GM19463 (cell line): ENCODE measurements around the gene PUS1.

ENCODE experiments used
- ATAC-seq: cut with Tn5 transposase; IDR thresholded peaks from one replicate; pipeline ENCODE4 v1.9.1; 2021; ENCODE audit warnings: mild to moderate bottlenecking, moderate library complexity; ENCODE audit not compliant: unreplicated experiment

PUS1 gene

DNA sequence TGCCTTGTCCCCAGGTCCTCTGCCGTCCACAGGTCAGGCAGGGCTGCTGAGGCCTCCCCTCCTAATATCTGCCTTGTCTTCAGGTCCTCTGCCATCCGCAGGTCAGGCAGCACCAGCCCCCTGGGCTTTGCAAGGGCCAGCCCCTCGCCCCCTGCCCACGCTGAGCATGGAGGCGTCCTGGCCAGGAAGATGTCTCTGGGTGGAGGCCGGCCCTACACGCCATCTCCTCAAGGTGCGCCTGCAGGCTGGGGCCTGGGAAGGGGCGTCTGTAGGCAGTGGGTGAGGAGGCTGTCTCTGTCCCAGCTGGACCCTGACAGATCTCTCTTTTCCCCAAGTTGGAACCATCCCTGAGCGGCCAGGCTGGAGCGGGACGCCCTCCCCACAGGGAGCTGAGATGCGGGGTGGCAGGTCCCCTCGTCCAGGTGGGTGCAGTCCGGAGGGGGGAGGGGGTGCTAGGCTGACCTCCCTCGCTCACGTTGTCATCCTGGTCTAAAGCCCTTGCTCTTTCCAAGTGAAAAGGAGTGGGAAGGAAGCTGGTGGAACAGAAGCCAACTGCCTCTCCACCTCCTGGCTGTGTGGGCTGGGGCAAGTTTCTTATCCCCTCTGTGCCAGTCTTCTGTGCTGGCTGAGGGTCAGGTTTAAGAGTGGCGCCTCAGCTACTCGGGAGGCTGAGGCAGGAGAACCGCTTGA is 13.9 kb upstream of the PUS1 start:
- no peak for ATAC-seq

DNA sequence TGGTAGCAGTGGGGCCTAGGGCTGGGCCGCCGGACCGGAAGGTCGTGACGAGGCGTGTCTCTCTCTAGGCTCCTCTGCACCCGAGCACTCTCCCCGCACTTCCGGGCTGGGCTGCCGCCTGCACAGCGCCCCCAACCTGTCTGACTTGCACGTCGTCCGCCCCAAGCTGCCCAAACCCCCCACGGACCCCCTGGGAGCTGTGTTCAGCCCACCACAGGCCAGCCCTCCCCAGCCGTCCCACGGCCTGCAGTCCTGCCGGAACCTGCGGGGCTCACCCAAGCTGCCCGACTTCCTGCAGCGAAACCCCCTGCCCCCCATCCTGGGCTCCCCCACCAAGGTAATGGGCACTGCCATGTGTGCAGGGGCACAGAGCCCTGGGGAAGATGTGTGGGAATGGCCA is 13.3 kb upstream of the PUS1 start:
- no peak for ATAC-seq

DNA sequence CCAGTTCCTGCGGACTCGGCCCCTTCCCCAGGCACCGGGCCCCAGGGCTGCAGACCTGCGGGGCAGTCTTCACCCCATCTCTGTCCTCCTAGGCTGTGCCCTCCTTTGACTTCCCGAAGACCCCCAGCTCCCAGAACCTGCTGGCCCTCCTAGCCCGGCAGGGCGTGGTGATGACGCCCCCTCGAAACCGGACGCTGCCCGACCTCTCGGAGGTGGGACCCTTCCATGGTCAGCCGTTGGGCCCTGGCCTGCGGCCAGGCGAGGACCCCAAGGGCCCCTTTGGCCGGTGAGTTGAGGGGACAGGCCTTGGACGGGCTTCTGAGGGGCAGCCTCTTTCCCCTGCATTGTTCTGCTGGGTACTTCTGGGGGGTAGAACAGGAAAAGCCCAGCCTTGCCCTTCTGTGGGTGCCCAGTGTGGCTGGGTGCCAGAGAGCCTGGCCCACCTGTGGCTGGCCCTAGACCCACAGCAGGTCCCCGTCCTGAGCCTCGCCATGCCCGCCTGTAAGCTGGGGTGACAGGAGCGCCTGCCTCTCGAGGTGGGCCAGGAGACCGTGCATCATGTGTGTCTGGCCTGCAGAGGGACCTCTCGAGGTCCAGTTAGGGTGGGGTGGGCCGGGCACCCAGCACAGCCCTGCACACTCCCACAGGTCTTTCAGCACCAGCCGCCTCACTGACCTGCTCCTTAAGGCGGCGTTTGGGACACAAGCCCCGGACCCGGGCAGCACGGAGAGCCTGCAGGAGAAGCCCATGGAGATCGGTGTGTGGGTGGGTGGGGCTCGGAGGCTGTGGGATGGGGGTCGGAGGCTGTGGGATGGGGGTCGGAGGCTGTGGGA is 12.6 kb upstream of the PUS1 start:
- no peak for ATAC-seq

DNA sequence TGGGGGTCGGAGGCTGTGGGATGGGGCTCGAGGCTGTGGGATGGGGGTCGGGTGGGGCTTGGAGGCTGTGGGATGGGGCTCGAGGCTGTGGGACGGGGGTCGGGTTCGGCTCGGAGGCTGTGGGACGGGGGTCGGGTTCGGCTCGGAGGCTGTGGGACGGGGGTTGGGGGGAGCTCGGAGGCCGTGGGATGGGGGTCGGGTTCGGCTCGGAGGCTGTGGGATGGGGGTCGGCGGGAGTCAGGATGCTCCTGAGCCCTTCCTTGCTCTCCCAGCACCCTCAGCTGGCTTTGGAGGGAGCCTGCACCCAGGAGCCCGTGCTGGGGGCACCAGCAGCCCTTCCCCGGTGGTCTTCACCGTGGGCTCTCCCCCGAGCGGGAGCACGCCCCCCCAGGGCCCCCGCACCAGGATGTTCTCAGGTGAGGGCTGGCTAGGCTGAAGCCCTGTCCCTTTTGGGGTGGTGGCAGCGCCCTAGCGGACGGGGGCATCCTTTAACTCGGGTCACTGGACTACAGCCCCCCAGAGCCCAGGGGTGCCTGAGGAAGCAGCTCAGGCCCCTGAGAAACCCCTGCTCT is 11.9 kb upstream of the PUS1 start:
- ATAC-seq, result no peak

DNA sequence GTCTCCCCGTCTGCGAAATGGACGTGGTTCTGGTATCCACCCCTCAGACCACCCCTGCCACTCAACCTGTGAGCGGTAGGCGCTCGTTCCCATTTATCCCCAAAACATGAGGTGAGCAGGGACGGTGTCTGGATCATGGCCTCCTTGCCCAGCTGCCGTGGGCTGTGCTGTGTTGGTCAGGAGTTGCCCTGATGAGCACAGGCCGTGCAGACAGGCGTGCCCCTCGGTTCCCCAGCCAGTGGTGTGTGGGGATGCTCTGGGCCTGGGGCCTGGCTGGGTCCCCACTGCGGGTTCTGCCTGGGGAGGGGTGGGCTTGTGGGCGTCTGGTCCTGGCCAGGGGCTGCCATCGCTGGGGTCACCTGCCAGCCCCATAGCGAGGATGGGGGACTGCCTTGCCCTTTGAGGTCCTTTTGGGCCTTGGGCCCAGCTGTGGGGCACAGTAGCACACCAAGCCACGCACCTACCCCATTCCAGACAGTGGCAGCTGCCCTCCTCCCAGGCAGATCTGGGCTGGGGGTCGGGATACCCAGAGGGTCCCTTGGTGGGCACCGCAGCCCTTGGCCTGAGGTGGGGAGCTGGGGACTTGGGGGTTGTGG is 11.3 kb upstream of the PUS1 start:
- no peak for ATAC-seq

DNA sequence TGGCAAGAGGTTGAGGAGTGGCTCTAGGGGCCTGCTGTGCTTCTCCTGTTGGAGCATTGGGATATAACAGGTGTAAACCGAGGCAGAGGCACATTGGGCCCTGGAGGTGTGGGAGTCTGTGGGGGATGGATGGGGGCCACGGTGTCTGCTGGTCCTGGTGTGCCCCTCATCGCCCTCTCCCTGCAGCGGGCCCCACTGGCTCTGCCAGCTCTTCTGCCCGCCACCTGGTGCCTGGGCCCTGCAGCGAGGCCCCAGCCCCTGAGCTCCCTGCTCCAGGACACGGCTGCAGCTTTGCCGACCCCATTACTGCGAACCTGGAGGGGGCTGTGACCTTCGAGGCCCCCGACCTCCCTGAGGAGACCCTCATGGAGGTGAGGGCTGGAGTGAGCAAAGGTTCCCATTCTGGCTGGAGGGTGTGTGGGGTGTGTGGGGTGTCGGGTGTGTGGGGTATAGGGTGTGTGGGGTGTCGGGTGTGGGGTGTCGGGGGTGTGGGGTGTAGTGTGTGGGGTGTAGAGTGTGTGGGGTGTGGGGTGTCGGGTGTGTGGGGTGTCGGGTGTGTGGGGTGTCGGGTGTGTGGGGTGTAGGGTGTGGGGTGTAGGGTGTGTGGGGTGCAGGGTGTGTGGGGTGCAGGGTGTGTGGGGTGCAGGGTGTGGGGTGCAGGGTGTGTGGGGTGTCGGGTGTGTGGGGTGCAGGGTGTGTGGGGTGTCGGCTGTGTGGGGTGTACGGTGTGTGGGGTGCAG is 10.6 kb upstream of the PUS1 start:
- ATAC-seq, result no peak

DNA sequence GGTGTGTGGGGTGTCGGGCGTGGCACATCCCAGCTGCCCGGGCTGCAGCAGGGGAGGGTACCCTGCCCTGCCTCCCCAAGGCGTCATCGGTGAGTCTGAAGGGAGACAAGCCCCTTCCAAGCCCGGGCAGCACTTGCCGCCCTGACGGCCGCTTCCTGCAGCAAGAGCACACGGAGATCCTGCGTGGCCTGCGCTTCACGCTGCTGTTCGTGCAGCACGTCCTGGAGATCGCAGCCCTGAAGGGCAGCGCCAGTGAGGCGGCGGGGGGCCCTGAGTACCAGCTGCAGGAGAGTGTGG is 10.1 kb upstream of the PUS1 start:
- ATAC-seq, result no peak

DNA sequence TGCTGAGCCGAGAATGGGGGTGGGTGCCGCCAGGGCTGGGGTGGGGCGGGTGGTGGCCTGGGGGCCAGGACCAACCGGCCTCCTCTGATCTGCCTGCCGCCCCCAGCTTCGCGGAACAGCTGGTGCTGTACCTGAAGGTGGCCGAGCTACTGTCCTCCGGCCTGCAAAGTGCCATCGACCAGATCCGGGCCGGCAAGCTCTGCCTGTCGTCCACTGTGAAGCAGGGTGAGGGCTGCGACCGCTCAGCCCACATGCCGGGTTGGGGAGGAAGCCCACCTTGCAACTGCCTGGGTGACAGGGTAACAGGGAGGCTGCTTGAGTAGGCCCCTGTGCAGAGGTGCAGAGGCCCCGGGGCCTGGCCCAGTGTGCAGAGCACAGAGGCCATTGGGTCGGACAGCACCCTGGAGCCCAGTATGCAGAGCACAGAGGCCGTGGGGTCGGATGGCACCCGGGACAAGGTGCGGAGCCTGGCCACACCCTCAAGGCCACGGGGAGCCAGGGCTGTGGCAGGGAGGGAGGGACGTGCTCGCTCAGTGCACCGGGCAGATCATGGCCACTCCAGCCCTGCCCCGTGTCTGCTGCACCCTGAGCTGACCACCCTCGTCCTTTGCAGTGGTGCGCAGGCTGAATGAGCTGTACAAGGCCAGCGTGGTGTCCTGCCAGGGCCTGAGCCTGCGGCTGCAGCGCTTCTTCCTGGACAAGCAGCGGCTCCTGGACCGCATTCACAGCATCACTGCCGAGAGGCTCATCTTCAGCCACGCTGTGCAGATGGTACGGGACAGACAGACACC is 9.5 kb upstream of the PUS1 start:
- ATAC-seq, result no peak

DNA sequence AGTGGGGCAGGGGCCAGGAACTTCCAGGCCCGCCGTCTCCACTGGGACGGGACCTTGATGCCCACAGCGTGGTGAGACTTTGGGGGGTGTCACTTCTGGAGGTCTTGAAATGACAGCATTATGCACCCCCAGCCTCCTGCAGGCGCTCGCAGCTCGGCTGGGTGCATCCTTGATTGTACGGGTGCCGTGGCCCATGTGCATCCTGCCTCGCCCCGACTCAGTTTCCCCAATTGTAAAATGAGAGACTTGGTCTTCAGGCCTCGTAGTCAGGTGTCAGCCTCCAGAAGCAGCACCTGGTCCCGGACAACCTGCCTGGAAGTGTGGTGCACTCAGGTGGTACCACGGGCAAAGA is 8.9 kb upstream of the PUS1 start:
- no peak for ATAC-seq

DNA sequence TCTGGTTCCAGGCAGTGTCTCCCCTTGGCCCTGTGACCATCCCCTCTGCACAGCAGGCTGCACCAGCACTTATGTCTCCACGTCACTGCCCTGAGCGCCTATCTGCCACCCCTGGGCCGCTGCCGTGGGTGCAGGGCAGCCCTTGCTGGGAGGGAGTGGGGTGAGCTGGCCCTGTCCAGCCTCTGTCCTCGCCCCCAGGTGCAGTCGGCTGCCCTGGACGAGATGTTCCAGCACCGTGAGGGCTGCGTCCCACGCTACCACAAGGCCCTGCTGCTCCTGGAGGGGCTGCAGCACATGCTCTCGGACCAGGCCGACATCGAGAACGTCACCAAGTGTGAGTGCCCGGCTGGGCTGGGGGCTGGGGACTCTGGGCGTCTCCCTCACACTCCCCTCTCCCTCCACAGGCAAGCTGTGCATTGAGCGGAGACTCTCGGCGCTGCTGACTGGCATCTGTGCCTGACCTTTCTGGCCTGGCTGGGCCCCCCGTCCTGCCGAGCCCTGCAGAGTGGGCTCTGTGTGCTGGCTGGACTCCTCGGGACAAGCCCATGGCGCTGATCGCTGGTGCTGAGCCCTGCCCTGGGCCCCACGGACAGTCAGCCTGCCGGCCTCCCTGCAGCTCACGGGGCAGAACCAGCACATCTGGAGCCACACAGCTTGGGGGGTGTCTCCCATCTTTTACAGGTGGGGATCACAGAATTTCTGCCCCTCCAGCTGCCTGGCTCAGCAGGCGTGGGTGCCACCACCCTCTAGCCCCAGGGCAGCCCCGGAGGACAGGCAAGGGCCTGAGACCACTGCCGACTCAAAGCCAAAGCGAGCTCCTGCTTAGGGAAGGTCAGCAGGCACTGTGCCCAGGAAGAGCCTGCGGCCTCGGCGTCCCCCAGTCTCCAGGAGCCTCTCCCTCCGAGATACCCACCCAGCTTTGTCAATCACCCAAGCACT is 7.9 kb upstream of the PUS1 start:
- no peak for ATAC-seq

DNA sequence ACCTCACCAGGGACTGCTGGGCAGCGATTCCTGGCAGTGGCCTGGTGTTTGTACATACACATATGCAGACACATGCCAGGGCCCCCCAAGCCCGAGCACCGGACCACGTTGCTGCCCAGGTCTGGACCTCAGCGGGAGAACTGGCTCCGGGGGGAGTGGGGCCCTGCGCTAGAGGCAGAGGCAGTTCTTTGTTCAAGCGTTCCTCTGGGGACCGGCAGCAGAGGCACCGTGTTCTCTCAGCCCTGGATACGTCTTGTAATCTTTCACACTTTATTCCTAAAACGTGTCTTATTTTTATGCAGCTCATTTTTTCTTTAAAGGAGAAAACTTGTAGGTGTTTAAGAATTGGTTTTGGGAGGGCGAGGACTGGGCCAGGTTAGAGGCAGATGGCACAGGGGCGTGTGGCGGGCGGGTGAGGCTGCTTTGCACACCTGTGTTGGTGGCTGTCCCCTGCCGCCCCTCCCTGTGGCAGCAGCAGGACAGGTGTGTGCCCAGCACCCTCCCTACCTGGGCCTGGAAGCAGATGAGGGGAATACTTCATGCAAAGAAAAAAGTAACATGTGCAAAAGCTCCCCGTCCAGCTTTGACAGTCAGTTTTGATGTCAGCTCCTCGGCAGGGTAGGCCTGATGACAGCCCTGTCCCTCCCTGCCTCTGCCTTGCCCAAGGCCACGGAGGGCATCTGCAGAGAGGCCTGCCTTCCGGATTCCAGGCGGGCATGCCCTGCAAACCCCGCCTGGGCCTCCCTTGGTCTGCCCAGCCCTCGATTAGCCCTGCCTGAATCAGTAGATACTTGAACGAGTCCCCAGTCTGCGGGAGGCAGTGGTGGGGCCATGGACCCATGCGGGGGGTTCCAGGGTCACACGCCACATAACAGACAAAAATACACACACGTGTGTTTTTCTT is 7.0 kb upstream of the PUS1 start:
- ATAC-seq, result no peak

DNA sequence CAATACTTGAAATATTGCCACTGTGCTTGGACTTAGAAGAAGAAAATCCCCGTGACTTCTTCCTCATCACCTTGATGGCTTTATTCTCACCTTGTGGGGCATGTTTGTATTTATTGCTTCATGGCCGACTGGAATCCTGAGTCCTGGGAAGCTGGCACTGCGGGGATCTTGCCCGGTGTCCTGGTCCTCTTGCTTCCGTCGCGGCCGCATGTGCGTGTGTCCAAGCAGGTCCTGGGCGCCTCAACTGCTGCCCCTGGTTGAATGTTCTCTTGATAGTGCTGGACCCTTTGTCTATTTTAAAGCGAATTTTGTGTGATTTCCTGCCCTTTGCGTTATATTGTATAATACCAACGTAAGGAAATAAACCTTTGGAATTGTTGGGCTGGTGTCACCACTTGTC is 6.3 kb upstream of the PUS1 start:
- no peak for ATAC-seq

DNA sequence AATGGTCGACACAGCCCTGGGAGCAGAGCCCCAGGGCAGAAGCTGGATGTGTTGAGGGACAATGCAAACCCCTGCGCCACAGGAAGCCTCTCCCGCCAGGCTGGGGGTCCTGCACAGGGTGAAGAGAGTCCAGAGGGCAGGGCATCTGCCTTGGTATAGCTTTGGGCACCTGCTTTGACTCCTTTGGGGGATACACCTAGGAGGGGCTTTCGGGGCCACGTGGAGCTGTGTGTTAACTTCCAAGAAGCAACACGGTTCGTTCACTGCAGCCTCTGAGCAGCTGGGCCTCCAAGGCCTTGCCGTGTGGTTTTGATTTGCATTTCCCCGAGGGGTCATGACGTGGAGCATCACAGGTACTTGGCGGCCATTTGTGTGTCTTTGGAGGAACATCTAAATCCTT is 5.8 kb upstream of the PUS1 start:
- ATAC-seq, result peak; percentile 83

DNA sequence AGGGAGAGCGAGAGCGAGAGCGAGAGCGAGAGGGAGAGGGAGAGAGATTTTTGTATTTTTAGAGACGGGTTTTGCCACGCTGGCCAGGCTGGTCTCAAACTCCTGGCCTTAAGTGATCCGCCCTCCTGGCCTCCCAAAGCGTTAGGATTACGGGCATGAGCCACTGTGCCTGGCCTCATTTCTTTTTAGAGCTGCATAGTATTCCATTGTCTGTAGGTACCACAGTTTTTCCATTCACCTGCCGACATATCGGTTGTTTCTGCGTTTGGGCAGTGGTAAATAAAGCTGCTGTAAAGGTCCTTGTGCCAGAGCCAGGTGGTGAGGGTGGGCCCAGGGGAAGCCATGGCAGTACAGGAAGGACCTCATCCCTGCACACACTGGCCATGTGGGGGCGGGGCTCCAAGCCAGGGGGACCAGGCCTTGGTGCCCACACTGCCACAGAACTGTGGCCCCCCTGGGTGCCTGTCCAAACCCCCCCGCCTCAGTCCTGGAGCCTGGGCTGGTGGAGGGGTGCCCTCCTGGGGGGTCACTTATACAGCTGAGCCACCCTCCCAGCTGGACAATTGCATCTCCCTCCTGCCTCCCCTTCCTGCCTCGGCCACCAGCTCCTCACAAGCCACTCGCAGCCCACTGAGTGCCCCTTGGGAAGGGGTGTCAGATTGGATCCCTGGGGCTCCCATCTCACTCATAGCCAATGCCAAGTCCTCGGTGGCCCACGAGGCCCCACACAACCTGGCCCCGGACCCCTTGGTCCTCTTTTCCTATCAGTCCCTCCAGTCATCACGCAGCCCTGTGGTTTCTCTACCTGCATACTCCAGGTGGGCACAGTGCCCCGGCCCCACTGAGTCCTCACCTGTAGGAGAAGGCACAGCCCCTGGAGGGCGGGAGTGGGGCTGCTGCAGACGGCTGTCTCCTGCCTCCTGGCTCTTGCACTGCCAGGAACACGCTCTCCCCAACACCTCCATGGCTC is 1.7 kb upstream of the PUS1 start:
- ATAC-seq, result no peak

DNA sequence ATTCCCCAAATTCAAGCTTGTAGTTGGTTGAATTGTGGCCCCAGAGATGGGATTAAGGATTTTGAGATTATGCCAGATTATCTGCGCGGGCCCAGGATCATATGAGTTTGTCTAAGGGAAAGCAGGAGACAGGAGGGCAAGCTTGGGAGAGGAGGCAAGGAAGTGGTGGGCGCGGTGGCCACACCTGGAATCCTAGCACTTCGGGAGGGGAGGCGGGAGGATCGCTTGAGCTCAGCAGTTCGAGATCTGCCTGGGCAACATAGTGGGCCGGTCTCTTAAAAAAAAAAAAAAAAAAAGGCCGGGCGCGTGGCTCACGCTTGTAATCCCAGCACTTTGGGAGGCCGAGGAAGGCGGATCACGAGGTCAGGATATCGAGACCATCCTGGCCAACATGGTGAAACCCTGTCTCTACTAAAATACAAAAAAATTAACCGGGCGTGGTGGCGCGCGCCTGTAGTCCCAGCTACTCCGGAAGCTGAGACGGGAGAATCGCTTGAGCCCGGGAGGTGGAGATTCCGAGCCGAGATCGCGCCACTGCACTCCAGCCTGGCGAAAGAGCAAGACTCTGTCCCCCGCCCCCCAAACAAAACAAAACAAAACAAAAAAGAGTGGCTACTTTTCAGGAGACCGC is 881 bp upstream of the PUS1 start:
- peak; percentile 2 for ATAC-seq

DNA sequence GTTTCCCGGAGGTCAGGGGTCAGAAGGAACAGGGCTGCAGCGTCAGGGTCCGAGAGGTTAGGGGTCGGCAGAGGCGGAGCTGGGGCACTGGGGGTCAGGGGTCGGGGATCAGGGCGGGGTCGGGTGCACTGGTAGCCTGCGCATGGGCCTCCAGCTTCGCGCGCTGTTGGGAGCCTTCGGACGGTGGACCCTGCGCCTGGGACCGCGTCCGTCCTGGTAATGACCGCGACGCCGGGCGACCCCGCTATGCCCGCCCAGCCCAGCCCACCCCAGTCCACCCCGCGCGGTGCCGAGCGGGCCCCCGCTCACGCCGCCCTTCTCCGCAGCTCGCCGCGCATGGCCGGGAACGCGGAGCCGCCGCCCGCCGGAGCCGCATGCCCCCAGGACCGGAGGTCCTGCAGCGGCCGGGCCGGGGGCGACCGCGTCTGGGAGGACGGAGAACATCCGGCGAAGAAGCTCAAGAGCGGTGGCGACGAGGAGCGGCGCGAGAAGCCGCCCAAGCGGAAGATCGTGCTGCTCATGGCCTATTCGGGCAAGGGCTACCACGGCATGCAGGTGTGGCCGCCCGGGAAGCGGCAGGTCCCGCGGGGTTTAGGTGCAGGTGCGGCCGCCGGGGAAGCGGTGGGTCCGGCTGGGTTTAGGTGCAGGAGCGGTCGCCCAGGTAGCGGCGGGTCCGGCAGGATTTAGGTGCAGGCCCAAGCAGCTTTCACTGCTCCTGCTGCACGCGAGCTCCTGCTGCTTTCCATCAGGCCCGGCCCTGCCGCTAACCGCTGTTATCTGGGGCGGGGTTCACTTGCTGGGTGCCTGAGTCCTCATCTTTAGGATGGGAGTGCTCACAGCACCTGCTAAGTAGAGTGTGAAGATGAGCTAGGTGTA is 743 bp downstream of the PUS1 start:
- ATAC-seq, result no peak
